Peyer's patch (tissue), 4 donors: Measurements from ENCODE around the gene FRMD4A. TPM values are rescaled to one million over a fixed set of nuclear protein-coding genes. Genes with fewer than 3 reads are reported as not detected.
"Not testable (repeated sequence)": the region's sequence is repeated elsewhere in the genome, so short reads cannot be mapped to it uniquely, and the experiment has no call there.

Experiments used
- DNase-seq, 3 donors: peaks; one replicate each; pipeline ENCODE4 v3.0.0-alpha.2; 2017 to 2019
- H3K27ac ChIP-seq, 4 donors: fragments of 200-600 bp; sonication (generic); one replicate each; pipeline ENCODE4 v1.5.1; 2016 to 2019
- H3K27me3 ChIP-seq, 2 donors: fragments of 200-600 bp; sonication (generic); one replicate each; pipeline ENCODE4 v1.5.1; 2019
- H3K36me3 ChIP-seq, 3 donors: fragments of 200-600 bp; sonication (generic); one replicate each; pipeline ENCODE4 v1.5.1; 2016 to 2019
- H3K4me1 ChIP-seq, 4 donors: fragments of 200-600 bp; sonication (generic); one replicate each; pipeline ENCODE4 v1.5.1; 2016 to 2019
- H3K4me3 ChIP-seq, 4 donors: fragments of 200-600 bp; sonication (generic); 1 replicate in 3 of 4; 2 replicates in 1 of 4; pipeline ENCODE4 v1.5.1; 2016 to 2019; ENCODE audit warnings: mild to moderate bottlenecking in 1 of 4
- H3K9me3 ChIP-seq, 4 donors: fragments of 200-600 bp; sonication (generic); one replicate each; pipeline ENCODE4 v1.5.1; 2016 to 2019; ENCODE audit warnings: mild to moderate bottlenecking in 1 of 4
- CTCF ChIP-seq, 6 experiments: fragments of 450-650 bp in 4 of 6; fragments of 200-600 bp in 2 of 6; sonication (generic) in 1 of 6; IDR thresholded peaks; one replicate each; pipeline ENCODE4 v1.5.1; 2017 to 2019; ENCODE audit warnings: antibody characterized with exemption in 6 of 6, mild to moderate bottlenecking in 3 of 6, moderate library complexity in 1 of 6
- POLR2A ChIP-seq, 2 donors: fragments of 450-650 bp; IDR thresholded peaks; one replicate each; pipeline ENCODE4 v1.5.1; 2017; ENCODE audit warnings: antibody characterized with exemption in 2 of 2, mild to moderate bottlenecking in 2 of 2, moderate library complexity in 2 of 2
- total RNA-seq, 4 donors: library from RNA; depleted of rRNA; stranded (reverse); fragments of >200 nt; gene quantifications; one replicate each; pipeline ENCODE4 v1.1.0, GENCODE V29; 2016

FRMD4A gene
- total RNA-seq, 4 donors from 2014 or later: 3.0 to 47.9 (median 5.9) TPM

DNA sequence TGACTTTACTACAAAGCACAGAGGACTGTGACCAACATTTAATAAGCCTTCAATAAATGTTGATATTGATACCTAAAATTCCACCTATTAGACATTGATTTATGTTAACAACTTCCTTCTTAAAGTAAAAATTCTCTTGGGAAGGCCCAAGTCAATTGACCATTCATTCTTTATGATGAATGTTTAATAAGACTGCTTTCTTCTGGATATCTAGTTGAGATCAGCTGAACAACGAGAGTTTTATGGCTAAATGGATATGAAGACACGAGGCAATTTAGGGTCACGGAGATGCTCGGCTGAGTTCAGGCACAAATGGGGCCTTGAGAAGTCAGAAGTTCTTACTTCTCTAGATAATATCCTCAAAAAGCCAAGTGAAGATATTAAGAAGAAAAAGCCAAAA is 258.8 kb downstream of the FRMD4A start:
- TF ChIP-seq POLR2A (IDR thresholded peaks at IDR 0.05): no peak
- no peak for TF ChIP-seq CTCF (IDR thresholded peaks at IDR 0.05)
- no peak for DNase-seq
- H3K4me1 ChIP-seq: no peaks in the 10 kb centered on the region

DNA sequence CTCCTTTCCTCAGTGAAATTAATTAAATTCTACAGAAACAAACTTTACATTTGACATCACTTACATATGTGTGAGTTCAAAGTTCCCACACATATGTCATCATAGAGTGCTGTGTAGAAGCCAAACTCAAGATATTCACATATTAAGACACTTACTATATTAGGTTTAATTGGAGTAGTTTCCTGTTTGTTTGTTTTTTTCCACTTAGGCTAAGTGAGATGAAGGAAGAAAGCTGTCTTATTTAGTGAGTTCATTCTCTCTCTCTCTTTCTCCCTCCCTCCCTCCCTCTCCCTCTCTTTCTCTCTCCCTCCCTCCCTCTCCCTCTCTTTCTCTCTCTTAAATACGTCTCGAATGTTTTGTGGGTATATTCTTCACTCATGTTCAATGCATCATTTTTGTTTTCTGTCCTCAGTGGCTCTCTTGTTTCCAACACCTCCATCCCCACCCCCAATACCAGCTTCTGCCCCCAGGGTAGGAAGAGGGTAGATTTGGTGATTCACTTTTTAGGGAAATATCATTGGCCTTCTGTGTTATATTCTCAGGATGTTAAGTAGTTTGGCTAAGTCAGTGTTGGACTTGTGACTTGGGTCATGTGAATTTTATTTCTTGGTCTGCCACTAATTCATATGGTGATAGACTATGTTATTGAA is 262.0 kb downstream of the FRMD4A start:
- no peak for DNase-seq
- H3K4me1 ChIP-seq: no peaks in the 10 kb centered on the region
- no peak overlapping the region for H3K4me3 ChIP-seq
- no peaks in the 10 kb centered on the region for H3K27me3 ChIP-seq
- no peak overlapping the region for H3K27ac ChIP-seq
- TF ChIP-seq CTCF (IDR thresholded peaks at IDR 0.05) (no peak), POLR2A (IDR thresholded peaks at IDR 0.05) (no peak)
- no peaks in the 10 kb centered on the region for H3K9me3 ChIP-seq
- H3K36me3 ChIP-seq: no peaks in the 10 kb centered on the region

More for the DNA sequence above, 258.8 kb downstream of the FRMD4A start:
- Histone ChIP-seq H3K4me3 (no peak overlapping the region), H3K9me3 (no peaks in the 10 kb centered on the region), H3K27ac (no peak overlapping the region), H3K36me3 (no peaks in the 10 kb centered on the region), H3K27me3 (no peaks in the 10 kb centered on the region)

DNA sequence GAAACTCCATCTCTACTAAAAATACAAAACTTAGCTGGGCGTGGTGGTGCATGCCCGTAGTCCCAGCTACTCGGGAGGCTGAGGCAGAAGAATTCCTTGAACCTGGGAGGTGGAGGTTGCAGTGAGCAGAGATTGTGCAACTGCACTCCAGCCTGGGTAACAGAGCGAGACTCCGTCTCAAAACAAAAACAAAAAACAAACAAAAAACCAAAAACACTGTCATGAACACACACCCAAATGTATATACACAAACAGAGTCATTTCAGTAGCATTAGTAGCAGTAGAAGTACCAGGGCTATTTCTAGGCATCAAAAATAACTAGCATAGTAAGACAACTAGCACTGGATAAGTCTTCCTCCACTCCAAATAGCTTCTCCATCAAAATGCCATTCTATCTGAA is 263.1 kb downstream of the FRMD4A start:
- not testable (repeated sequence) for H3K27ac ChIP-seq, DNase-seq, H3K4me3 ChIP-seq

GRCh38 chr10:14066106-14066505 is 264.6 kb downstream of the FRMD4A start:
- H3K4me1 ChIP-seq: no peaks in the 10 kb centered on the region
- H3K36me3 ChIP-seq: no peaks in the 10 kb centered on the region
- no peak for DNase-seq
- H3K27ac ChIP-seq: no peak overlapping the region
- no peak for TF ChIP-seq POLR2A (IDR thresholded peaks at IDR 0.05)
- no peak for TF ChIP-seq CTCF (IDR thresholded peaks at IDR 0.05)
- H3K4me3 ChIP-seq: no peak overlapping the region
- no peaks in the 10 kb centered on the region for H3K27me3 ChIP-seq
- H3K9me3 ChIP-seq: no peaks in the 10 kb centered on the region

More for the DNA sequence above, 263.1 kb downstream of the FRMD4A start:
- not testable (repeated sequence) for H3K9me3 ChIP-seq, H3K27me3 ChIP-seq, H3K36me3 ChIP-seq, H3K4me1 ChIP-seq

DNA sequence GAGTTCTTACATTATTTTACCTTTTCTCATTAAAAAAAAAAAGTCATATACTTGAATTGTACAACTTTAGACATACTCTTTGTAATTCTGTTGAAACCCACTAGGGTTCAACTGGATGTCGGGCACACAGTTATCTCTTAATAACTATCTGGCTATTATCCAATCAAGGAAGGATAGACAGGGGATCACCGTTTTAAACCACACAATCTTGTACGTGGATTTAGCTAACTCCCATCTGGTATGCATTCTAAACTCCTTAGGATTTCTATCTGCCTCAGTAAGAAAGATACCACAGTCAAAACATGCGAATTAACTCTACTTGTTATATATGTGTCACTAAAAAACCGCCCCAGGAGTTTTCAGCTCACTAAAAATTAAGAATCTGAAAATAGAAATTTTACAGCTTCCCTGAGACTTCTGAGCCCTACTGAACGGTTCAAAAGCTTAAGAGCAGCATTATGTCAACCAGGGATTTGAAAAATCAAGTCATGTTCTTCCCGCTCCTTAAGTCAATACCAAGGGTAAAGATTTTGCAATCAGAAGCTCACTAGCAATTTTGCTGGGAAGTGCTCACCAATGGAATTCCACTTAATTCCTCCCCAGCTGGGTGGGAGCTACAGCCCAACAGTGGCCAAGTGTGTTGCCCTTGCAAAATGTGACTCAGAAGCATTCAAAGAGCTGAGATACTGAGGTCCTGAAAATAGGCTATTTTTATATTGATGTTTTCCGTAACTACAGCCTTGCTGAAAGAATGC is 267.0 kb downstream of the FRMD4A start:
- no peaks in the 10 kb centered on the region for H3K4me1 ChIP-seq
- H3K36me3 ChIP-seq: no peaks in the 10 kb centered on the region
- H3K27ac ChIP-seq: peak overlapping the region in 1 of 4 donors; percentile 43
- H3K9me3 ChIP-seq: no peaks in the 10 kb centered on the region
- H3K4me3 ChIP-seq: no peak overlapping the region
- no peaks in the 10 kb centered on the region for H3K27me3 ChIP-seq
- TF ChIP-seq CTCF (IDR thresholded peaks at IDR 0.05): no peak
- TF ChIP-seq POLR2A (IDR thresholded peaks at IDR 0.05): no peak
- no peak for DNase-seq

DNA sequence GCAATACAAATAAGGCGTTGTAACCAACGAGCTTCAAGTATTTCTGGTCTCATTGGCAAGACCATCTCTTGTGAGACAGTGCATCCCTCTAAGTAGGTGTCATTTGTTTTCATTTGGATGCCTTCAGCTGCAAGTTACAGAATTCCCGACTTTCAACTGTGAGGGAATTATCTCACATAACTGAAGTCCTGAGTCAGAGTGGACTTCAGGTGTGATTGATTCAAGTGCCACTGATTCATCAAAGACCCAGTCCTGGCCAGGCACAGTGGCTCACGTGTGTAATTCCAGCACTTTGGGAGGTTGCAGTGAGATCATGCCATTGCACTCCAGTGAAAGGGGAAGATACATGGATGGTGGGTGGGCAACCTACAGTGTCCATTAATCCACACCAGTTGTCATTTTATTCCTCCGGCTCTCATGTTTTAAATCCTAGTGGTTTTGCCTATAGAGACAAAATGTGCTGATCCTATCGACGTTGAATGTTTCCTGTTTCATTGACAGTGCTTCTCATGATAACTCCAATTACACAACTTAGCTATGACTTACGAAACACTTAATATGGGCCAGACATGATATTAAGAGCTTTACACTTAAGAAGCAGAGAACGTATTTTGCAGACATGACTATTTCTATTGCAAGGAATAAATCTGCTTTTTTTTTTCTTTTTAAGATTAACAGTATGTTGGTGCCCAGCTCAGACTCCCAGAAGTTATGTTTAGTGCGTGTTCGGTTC is 268.0 kb downstream of the FRMD4A start:
- H3K27me3 ChIP-seq: no peaks in the 10 kb centered on the region
- no peak overlapping the region for H3K4me3 ChIP-seq
- H3K27ac ChIP-seq: no peak overlapping the region
- H3K36me3 ChIP-seq: no peaks in the 10 kb centered on the region
- H3K9me3 ChIP-seq: no peaks in the 10 kb centered on the region
- H3K4me1 ChIP-seq: no peaks in the 10 kb centered on the region
- DNase-seq: no peak
- no peak for TF ChIP-seq CTCF (IDR thresholded peaks at IDR 0.05)
